ENCODE measurements around the gene CRYBG3. TPM values are rescaled to one million over a fixed set of nuclear protein-coding genes. Genes with fewer than 3 reads are reported as not detected.
A peak's percentile ranks its signal among the peaks of the same experiment; 100 is the strongest.

CRYBG3 gene
- total RNA-seq, 1 donor, result 20.3 TPM

GRCh38 chr3:97822359-97822775 is 556 bp downstream of the CRYBG3 start:
- peak overlapping the region; percentile 87 for H3K4me3 ChIP-seq (ENCODE audit: insufficient read depth, low read length)
- no peaks in the 10 kb centered on the region for H3K27me3 ChIP-seq (ENCODE audit: insufficient read depth, low read length)
- no peak for TF ChIP-seq CTCF (IDR thresholded peaks at IDR 0.05; ENCODE audit: extremely low read depth, low read depth, low read length)
- H3K36me3 ChIP-seq (ENCODE audit: insufficient read depth, low read length), result no peaks in the 10 kb centered on the region
- peaks cover 15% of the 10 kb centered on the region for H4K20me1 ChIP-seq (ENCODE audit: insufficient read depth, low read length)
- peak; percentile 88 for DNase-seq (ENCODE audit: insufficient read length, low spot score, missing footprints)
- peaks cover 35% of the 10 kb centered on the region for H3K79me2 ChIP-seq (ENCODE audit: insufficient read depth, low read length)
- peak overlapping the region; percentile 90 for H2AFZ ChIP-seq (ENCODE audit: low read length)
- peak overlapping the region; percentile 90 for H3K4me2 ChIP-seq (ENCODE audit: insufficient read depth, low read length)
- H3K4me1 ChIP-seq (ENCODE audit: insufficient read depth, low read length), result peaks cover 12% of the 10 kb centered on the region
- peak overlapping the region; percentile 72 for H3K27ac ChIP-seq (ENCODE audit: low read depth, low read length)
- H3K9me3 ChIP-seq (ENCODE audit: low read depth, low read length), result no peaks in the 10 kb centered on the region

GRCh38 chr3:97823046-97824004 is 1.5 kb downstream of the CRYBG3 start:
- Histone ChIP-seq H3K27me3 (ENCODE audit: insufficient read depth, low read length) (no peaks in the 10 kb centered on the region), H2AFZ (ENCODE audit: low read length) (peak overlapping the region; percentile 39), H3K4me3 (ENCODE audit: insufficient read depth, low read length) (peak overlapping the region; percentile 87), H3K4me1 (ENCODE audit: insufficient read depth, low read length) (peaks cover 12% of the 10 kb centered on the region), H3K27ac (ENCODE audit: low read depth, low read length) (peak overlapping the region; percentile 72), H3K36me3 (ENCODE audit: insufficient read depth, low read length) (no peaks in the 10 kb centered on the region), H3K4me2 (ENCODE audit: insufficient read depth, low read length) (peak overlapping the region; percentile 90), H4K20me1 (ENCODE audit: insufficient read depth, low read length) (peaks cover 19% of the 10 kb centered on the region), H3K79me2 (ENCODE audit: insufficient read depth, low read length) (peaks cover 38% of the 10 kb centered on the region), H3K9me3 (ENCODE audit: low read depth, low read length) (no peaks in the 10 kb centered on the region)
- TF ChIP-seq CTCF (IDR thresholded peaks at IDR 0.05; ENCODE audit: extremely low read depth, low read depth, low read length), result no peak
- DNase-seq (ENCODE audit: insufficient read length, low spot score, missing footprints), result peak; percentile 46

GRCh38 chr3:97825101-97825500 is 3.3 kb downstream of the CRYBG3 start:
- no peak for DNase-seq (ENCODE audit: insufficient read length, low spot score, missing footprints)
- H3K4me3 ChIP-seq (ENCODE audit: insufficient read depth, low read length), result no peak overlapping the region
- H2AFZ ChIP-seq (ENCODE audit: low read length), result no peak overlapping the region
- no peak overlapping the region for H3K27ac ChIP-seq (ENCODE audit: low read depth, low read length)
- H3K4me2 ChIP-seq (ENCODE audit: insufficient read depth, low read length), result no peak overlapping the region
- H3K4me1 ChIP-seq (ENCODE audit: insufficient read depth, low read length), result peaks cover 12% of the 10 kb centered on the region
- H3K36me3 ChIP-seq (ENCODE audit: insufficient read depth, low read length), result no peaks in the 10 kb centered on the region
- no peaks in the 10 kb centered on the region for H3K27me3 ChIP-seq (ENCODE audit: insufficient read depth, low read length)
- H4K20me1 ChIP-seq (ENCODE audit: insufficient read depth, low read length), result peaks cover 19% of the 10 kb centered on the region
- no peaks in the 10 kb centered on the region for H3K9me3 ChIP-seq (ENCODE audit: low read depth, low read length)
- no peak for TF ChIP-seq CTCF (IDR thresholded peaks at IDR 0.05; ENCODE audit: extremely low read depth, low read depth, low read length)
- H3K79me2 ChIP-seq (ENCODE audit: insufficient read depth, low read length), result peaks cover 40% of the 10 kb centered on the region

GRCh38 chr3:97827741-97828471 is 6.1 kb downstream of the CRYBG3 start:
- Histone ChIP-seq H4K20me1 (ENCODE audit: insufficient read depth, low read length) (peaks cover 19% of the 10 kb centered on the region), H3K9me3 (ENCODE audit: low read depth, low read length) (no peaks in the 10 kb centered on the region), H3K4me3 (ENCODE audit: insufficient read depth, low read length) (no peak overlapping the region), H3K79me2 (ENCODE audit: insufficient read depth, low read length) (peaks cover 47% of the 10 kb centered on the region), H3K4me1 (ENCODE audit: insufficient read depth, low read length) (peaks cover 12% of the 10 kb centered on the region), H3K27ac (ENCODE audit: low read depth, low read length) (no peak overlapping the region), H3K27me3 (ENCODE audit: insufficient read depth, low read length) (no peaks in the 10 kb centered on the region), H3K4me2 (ENCODE audit: insufficient read depth, low read length) (no peak overlapping the region), H3K36me3 (ENCODE audit: insufficient read depth, low read length) (no peaks in the 10 kb centered on the region), H2AFZ (ENCODE audit: low read length) (no peak overlapping the region)
- DNase-seq (ENCODE audit: insufficient read length, low spot score, missing footprints), result no peak
- no peak for TF ChIP-seq CTCF (IDR thresholded peaks at IDR 0.05; ENCODE audit: extremely low read depth, low read depth, low read length)

Data from osteoblast (primary cell).